ENCODE results near the gene IL4R.
A peak's percentile ranks its signal among the peaks of the same experiment; 100 is the strongest.

Gene IL4R

GRCh38 chr16:27267037-27267677 is 46.6 kb upstream of the IL4R start:
- Histone ChIP-seq H3K4me1 (ENCODE audit: insufficient read depth, low read length, poor library complexity, severe bottlenecking) (peaks cover 22% of the 10 kb centered on the region), H4K20me1 (ENCODE audit: insufficient read depth, low read length, poor library complexity, severe bottlenecking) (no peaks in the 10 kb centered on the region), H3K79me2 (ENCODE audit: insufficient read depth, low read length) (peaks cover 24% of the 10 kb centered on the region), H3K9me3 (ENCODE audit: insufficient read depth, low read depth, low read length) (no peaks in the 10 kb centered on the region), H3K4me3 (ENCODE audit: low read length, poor library complexity, severe bottlenecking) (peak overlapping the region; percentile 90), H2AFZ (ENCODE audit: low read length) (no peak overlapping the region), H3K36me3 (ENCODE audit: insufficient read depth, low read length) (no peaks in the 10 kb centered on the region), H3K9me2 (replicated peaks; ENCODE audit: low read depth, low read length) (no peaks in the 10 kb centered on the region), H3K9ac (ENCODE audit: low read depth, low read length, poor library complexity, severe bottlenecking) (peak overlapping the region; percentile 92), H3K4me2 (ENCODE audit: low read depth, low read length, poor library complexity, severe bottlenecking) (peak overlapping the region; percentile 95), H3K27me3 (ENCODE audit: insufficient read depth, low read length, poor library complexity, severe bottlenecking) (no peaks in the 10 kb centered on the region), H3F3A (ENCODE audit: low read depth) (no peaks in the 10 kb centered on the region)
- TF ChIP-seq EZH2phosphoT487 (IDR thresholded peaks at IDR 0.05; ENCODE audit: borderline replicate concordance) = no peak
- TF ChIP-seq CTCF (conservative IDR thresholded peaks at IDR 0.05; ENCODE audit: low read length) = no peak

GRCh38 chr16:27268376-27269299 is 45.1 kb upstream of the IL4R start, which contains the start of gene NSMCE1:
Gene NSMCE1, minus strand, starts transcription at chr16:27268772. Its CDS starts 11,202 bp downstream, at chr16:27257570.
- peaks cover 18% of the 10 kb centered on the region for H3K4me1 ChIP-seq (ENCODE audit: insufficient read depth, low read length, poor library complexity, severe bottlenecking)
- H4K20me1 ChIP-seq (ENCODE audit: insufficient read depth, low read length, poor library complexity, severe bottlenecking) = no peaks in the 10 kb centered on the region
- peak within 1 kb of the TSS; percentile 90 for H3K4me3 ChIP-seq (ENCODE audit: low read length, poor library complexity, severe bottlenecking)
- peak within 1 kb of the TSS; percentile 86 for H2AFZ ChIP-seq (ENCODE audit: low read length)
- H3F3A ChIP-seq (ENCODE audit: low read depth) = no peaks in the 10 kb centered on the region
- no peaks in the 10 kb centered on the region for H3K36me3 ChIP-seq (ENCODE audit: insufficient read depth, low read length)
- H3K9me3 ChIP-seq (ENCODE audit: insufficient read depth, low read depth, low read length) = no peaks in the 10 kb centered on the region
- peaks cover 24% of the 10 kb centered on the region for H3K79me2 ChIP-seq (ENCODE audit: insufficient read depth, low read length)
- no peaks in the 10 kb centered on the region for H3K9me2 ChIP-seq (replicated peaks; ENCODE audit: low read depth, low read length)
- H3K9ac ChIP-seq (ENCODE audit: low read depth, low read length, poor library complexity, severe bottlenecking) = peak within 1 kb of the TSS; percentile 92
- peak within 1 kb of the TSS; percentile 95 for H3K4me2 ChIP-seq (ENCODE audit: low read depth, low read length, poor library complexity, severe bottlenecking)
- H3K27me3 ChIP-seq (ENCODE audit: insufficient read depth, low read length, poor library complexity, severe bottlenecking) = no peaks in the 10 kb centered on the region
- TF ChIP-seq CTCF (conservative IDR thresholded peaks at IDR 0.05; ENCODE audit: low read length) = no peak
- no peak for TF ChIP-seq EZH2phosphoT487 (IDR thresholded peaks at IDR 0.05; ENCODE audit: borderline replicate concordance)

- H3F3A ChIP-seq (ENCODE audit: low read depth) = no peaks in the 10 kb centered on the region
- no peaks in the 10 kb centered on the region for H3K9me3 ChIP-seq (ENCODE audit: insufficient read depth, low read depth, low read length)
- no peaks in the 10 kb centered on the region for H3K27me3 ChIP-seq (ENCODE audit: insufficient read depth, low read length, poor library complexity, severe bottlenecking)
- H2AFZ ChIP-seq (ENCODE audit: low read length) = no peak overlapping the region
- H4K20me1 ChIP-seq (ENCODE audit: insufficient read depth, low read length, poor library complexity, severe bottlenecking) = no peaks in the 10 kb centered on the region
- H3K4me2 ChIP-seq (ENCODE audit: low read depth, low read length, poor library complexity, severe bottlenecking) = peak overlapping the region; percentile 95
- no peak for TF ChIP-seq CTCF (conservative IDR thresholded peaks at IDR 0.05; ENCODE audit: low read length)
- no peak for TF ChIP-seq EZH2phosphoT487 (IDR thresholded peaks at IDR 0.05; ENCODE audit: borderline replicate concordance)
- no peaks in the 10 kb centered on the region for H3K9me2 ChIP-seq (replicated peaks; ENCODE audit: low read depth, low read length)
- H3K4me1 ChIP-seq (ENCODE audit: insufficient read depth, low read length, poor library complexity, severe bottlenecking) = peaks cover 24% of the 10 kb centered on the region
- no peaks in the 10 kb centered on the region for H3K36me3 ChIP-seq (ENCODE audit: insufficient read depth, low read length)
- H3K9ac ChIP-seq (ENCODE audit: low read depth, low read length, poor library complexity, severe bottlenecking) = peak overlapping the region; percentile 92
- H3K4me3 ChIP-seq (ENCODE audit: low read length, poor library complexity, severe bottlenecking) = peak overlapping the region; percentile 90
- H3K79me2 ChIP-seq (ENCODE audit: insufficient read depth, low read length) = peaks cover 24% of the 10 kb centered on the region
Measured at GRCh38 chr16:27269300-27270150, 44.2 kb upstream of the IL4R start.

Measured in Loucy (cell line).